Activated naive CD4-positive, alpha-beta T cell (primary cell): ENCODE measurements around the gene XCR1.
"Not testable (repeated sequence)": the region's sequence is repeated elsewhere in the genome, so short reads cannot be mapped to it uniquely, and the experiment has no call there.

Experiments used
- DNase-seq, 4 experiments: peaks; one replicate each; lab custom pipeline; 2025; lab: John Stamatoyannopoulos, UW

The XCR1 gene

GRCh38 chr3:46038916-46039315 is 11.6 kb upstream of the XCR1 start:
- DNase-seq: no peak

GRCh38 chr3:46038071-46038470 is 10.8 kb upstream of the XCR1 start:
- not testable (repeated sequence) for DNase-seq

GRCh38 chr3:46036191-46036590 is 8.9 kb upstream of the XCR1 start:
- no peak for DNase-seq

GRCh38 chr3:46031747-46032146 is 4.5 kb upstream of the XCR1 start:
- no peak for DNase-seq

GRCh38 chr3:46031269-46031668 is 4.0 kb upstream of the XCR1 start:
- DNase-seq: no peak

GRCh38 chr3:46030626-46031025 is 3.3 kb upstream of the XCR1 start:
- no peak for DNase-seq

GRCh38 chr3:46029953-46030543 is 2.8 kb upstream of the XCR1 start:
- DNase-seq: no peak

- DNase-seq: no peak
These were observed 584 bp upstream of the XCR1 start for GRCh38 chr3:46027736-46028397.

- no peak for DNase-seq
These were observed 2.1 kb downstream of the XCR1 start for GRCh38 chr3:46025139-46025538.

GRCh38 chr3:46024131-46024530 is 3.2 kb downstream of the XCR1 start:
- DNase-seq: no peak

- DNase-seq: no peak
These were observed 4.1 kb downstream of the XCR1 start for GRCh38 chr3:46022909-46023785.

- no peak for DNase-seq
These were observed 5.8 kb downstream of the XCR1 start for GRCh38 chr3:46021516-46021915.

GRCh38 chr3:46020766-46021510 is 6.3 kb downstream of the XCR1 start:
- no peak for DNase-seq

GRCh38 chr3:46019707-46020106 is 7.6 kb downstream of the XCR1 start:
- no peak for DNase-seq

GRCh38 chr3:46017720-46018119 is 9.6 kb downstream of the XCR1 start:
- no peak for DNase-seq

GRCh38 chr3:46013316-46014094 is 13.8 kb downstream of the XCR1 start:
- DNase-seq: no peak

- DNase-seq: no peak
These were observed 15.0 kb downstream of the XCR1 start for GRCh38 chr3:46012246-46012645.

GRCh38 chr3:46010519-46011113 is 16.7 kb downstream of the XCR1 start:
- DNase-seq: no peak

- DNase-seq: no peak
These were observed 19.2 kb downstream of the XCR1 start for GRCh38 chr3:46008058-46008457.

GRCh38 chr3:46007280-46007679 is 20.0 kb downstream of the XCR1 start:
- DNase-seq: no peak
